Measurements from ENCODE around the gene PSMB11.

- TF ChIP-seq POLR2A (IDR thresholded peaks at IDR 0.05) (no peak), CTCF (IDR thresholded peaks at IDR 0.05) (peak; percentile 92 to 95 (median 94)), POLR2AphosphoS5 (IDR thresholded peaks at IDR 0.05; ENCODE audit: insufficient read depth in 1 of 2, low read depth in 1 of 2) (no peak)
Observed at GRCh38 chr14:23057757-23058653, 16.0 kb downstream of the PSMB11 start.
